ENCODE measurements around the gene CHD1L.
A peak's percentile ranks its signal among the peaks of the same experiment; 100 is the strongest.

Gene CHD1L

DNA sequence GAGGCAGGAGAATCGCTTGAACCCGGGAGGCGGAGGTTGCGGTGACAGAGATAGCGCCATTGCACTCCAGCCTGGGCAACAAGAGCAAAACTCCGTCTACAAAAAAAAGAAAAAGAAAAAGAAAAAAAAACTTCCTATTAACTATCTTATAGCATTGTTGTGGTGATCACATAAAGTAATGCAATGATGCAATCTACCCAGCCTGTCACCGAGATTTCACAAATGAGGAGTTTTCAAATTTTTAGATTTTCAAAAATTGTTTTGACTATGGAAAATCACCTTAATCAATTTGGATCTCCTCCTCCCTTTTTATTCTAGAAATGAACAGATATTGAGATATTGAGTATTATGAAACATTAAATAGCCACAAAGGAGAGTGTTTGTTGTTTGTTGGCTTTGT lies 25.3 kb upstream of the CHD1L start:
- DNase-seq (ENCODE audit: low spot score), result no peak
- H3K9me3 ChIP-seq (replicated peaks in 1 of 2; ENCODE audit: control insufficient read depth in 2 of 2, insufficient read depth in 1 of 2, low read depth in 1 of 2, low read length in 2 of 2), result no peaks in the 10 kb centered on the region

DNA sequence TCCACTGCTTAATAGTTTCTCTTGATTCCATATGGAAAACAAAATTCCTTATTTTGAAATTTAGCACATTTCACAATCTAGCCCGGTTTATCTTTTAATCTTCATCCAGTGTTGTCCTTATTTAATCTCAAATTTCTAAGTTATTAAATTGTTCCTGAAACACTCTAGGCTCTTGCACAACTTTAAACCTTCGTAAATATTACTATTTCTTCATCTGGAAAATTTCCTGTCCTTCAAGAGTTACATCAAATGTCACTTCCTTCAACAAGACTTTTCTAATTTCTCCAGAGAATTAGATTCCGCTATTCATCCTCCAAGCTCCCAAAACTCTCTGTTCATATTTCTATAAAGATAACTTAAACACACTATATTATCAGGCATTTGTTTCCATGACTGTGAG lies 23.9 kb upstream of the CHD1L start:
- H3K4me3 ChIP-seq (ENCODE audit: low read length in 2 of 2), result no peak overlapping the region
- H3K23ac ChIP-seq (ENCODE audit: low read depth, low read length, poor library complexity), result no peak overlapping the region
- no peak overlapping the region for H3K18ac ChIP-seq (ENCODE audit: low read length)
- no peak overlapping the region for H4K91ac ChIP-seq (ENCODE audit: low read depth, low read length, poor library complexity)
- no CpG with 5 or more reads among the region's 3 CpGs for WGBS, 2 donors (ENCODE audit: extremely low coverage in 2 of 2, insufficient read length in 2 of 2, insufficient replicate concordance in 1 of 2)
- H3K27me3 ChIP-seq (ENCODE audit: control insufficient read depth in 3 of 3, insufficient read depth in 3 of 3, low read depth in 1 of 3, low read length in 3 of 3), result no peaks in the 10 kb centered on the region
- no peak overlapping the region for H2BK12ac ChIP-seq (ENCODE audit: low read length)
- H3K4ac ChIP-seq (ENCODE audit: low read length), result no peak overlapping the region
- H2AFZ ChIP-seq (ENCODE audit: low read length), result no peak overlapping the region
- H2AK5ac ChIP-seq (ENCODE audit: low read depth, low read length), result no peak overlapping the region
- H2BK5ac ChIP-seq (ENCODE audit: low read length), result no peak overlapping the region
- H2BK120ac ChIP-seq (ENCODE audit: low read depth, low read length), result no peak overlapping the region
- DNase-seq (ENCODE audit: low spot score), result no peak
- no peak overlapping the region for H3K9ac ChIP-seq (ENCODE audit: low read depth, low read length, poor library complexity)
- H3K4me2 ChIP-seq (ENCODE audit: insufficient read depth, low read length, poor library complexity, severe bottlenecking), result no peak overlapping the region
- no peaks in the 10 kb centered on the region for H3K4me1 ChIP-seq (ENCODE audit: control insufficient read depth in 2 of 2, insufficient read depth in 1 of 2, low read depth in 1 of 2, low read length in 2 of 2)
- no peak overlapping the region for H4K8ac ChIP-seq (ENCODE audit: low read depth, low read length)
- H3K14ac ChIP-seq (ENCODE audit: low read length), result no peak overlapping the region
- H3K36me3 ChIP-seq (replicated peaks in 1 of 2; ENCODE audit: control insufficient read depth in 2 of 2, insufficient read depth in 2 of 2, low read length in 2 of 2), result no peaks in the 10 kb centered on the region
- H3K27ac ChIP-seq (replicated peaks; ENCODE audit: low read length), result no peak overlapping the region
- no peaks in the 10 kb centered on the region for H3K9me3 ChIP-seq (replicated peaks in 1 of 2; ENCODE audit: control insufficient read depth in 2 of 2, insufficient read depth in 1 of 2, low read depth in 1 of 2, low read length in 2 of 2)
- no peaks in the 10 kb centered on the region for H3K79me1 ChIP-seq (ENCODE audit: low read depth, low read length)
- H2BK15ac ChIP-seq (ENCODE audit: low read length), result no peak overlapping the region

More for the DNA sequence above, 25.3 kb upstream of the CHD1L start:
- no peak overlapping the region for H2AFZ ChIP-seq (ENCODE audit: low read length)
- no peak overlapping the region for H2BK12ac ChIP-seq (ENCODE audit: low read length)
- no peak overlapping the region for H3K4me2 ChIP-seq (ENCODE audit: insufficient read depth, low read length, poor library complexity, severe bottlenecking)
- no peak overlapping the region for H4K8ac ChIP-seq (ENCODE audit: low read depth, low read length)
- peaks cover 4% of the 10 kb centered on the region in 2 donors for H3K4me1 ChIP-seq (ENCODE audit: control insufficient read depth in 2 of 2, insufficient read depth in 1 of 2, low read depth in 1 of 2, low read length in 2 of 2)
- H3K79me1 ChIP-seq (ENCODE audit: low read depth, low read length), result no peaks in the 10 kb centered on the region
- H2BK15ac ChIP-seq (ENCODE audit: low read length), result no peak overlapping the region
- H2AK5ac ChIP-seq (ENCODE audit: low read depth, low read length), result no peak overlapping the region
- H2BK5ac ChIP-seq (ENCODE audit: low read length), result no peak overlapping the region
- no peak overlapping the region for H3K23ac ChIP-seq (ENCODE audit: low read depth, low read length, poor library complexity)
- H3K27me3 ChIP-seq (ENCODE audit: control insufficient read depth in 3 of 3, insufficient read depth in 3 of 3, low read depth in 1 of 3, low read length in 3 of 3), result no peaks in the 10 kb centered on the region
- H3K36me3 ChIP-seq (replicated peaks in 1 of 2; ENCODE audit: control insufficient read depth in 2 of 2, insufficient read depth in 2 of 2, low read length in 2 of 2), result no peaks in the 10 kb centered on the region
- no peak overlapping the region for H3K4ac ChIP-seq (ENCODE audit: low read length)
- H4K91ac ChIP-seq (ENCODE audit: low read depth, low read length, poor library complexity), result no peak overlapping the region
- H3K4me3 ChIP-seq (ENCODE audit: low read length in 2 of 2), result no peak overlapping the region
- H3K18ac ChIP-seq (ENCODE audit: low read length), result no peak overlapping the region
- no peak overlapping the region for H3K9ac ChIP-seq (ENCODE audit: low read depth, low read length, poor library complexity)
- no peak overlapping the region for H2BK120ac ChIP-seq (ENCODE audit: low read depth, low read length)
- WGBS, 2 donors (ENCODE audit: extremely low coverage in 2 of 2, insufficient read length in 2 of 2, insufficient replicate concordance in 1 of 2), result no CpG with 5 or more reads among the region's 7 CpGs
- no peak overlapping the region for H3K14ac ChIP-seq (ENCODE audit: low read length)
- no peak overlapping the region for H3K27ac ChIP-seq (replicated peaks; ENCODE audit: low read length)

DNA sequence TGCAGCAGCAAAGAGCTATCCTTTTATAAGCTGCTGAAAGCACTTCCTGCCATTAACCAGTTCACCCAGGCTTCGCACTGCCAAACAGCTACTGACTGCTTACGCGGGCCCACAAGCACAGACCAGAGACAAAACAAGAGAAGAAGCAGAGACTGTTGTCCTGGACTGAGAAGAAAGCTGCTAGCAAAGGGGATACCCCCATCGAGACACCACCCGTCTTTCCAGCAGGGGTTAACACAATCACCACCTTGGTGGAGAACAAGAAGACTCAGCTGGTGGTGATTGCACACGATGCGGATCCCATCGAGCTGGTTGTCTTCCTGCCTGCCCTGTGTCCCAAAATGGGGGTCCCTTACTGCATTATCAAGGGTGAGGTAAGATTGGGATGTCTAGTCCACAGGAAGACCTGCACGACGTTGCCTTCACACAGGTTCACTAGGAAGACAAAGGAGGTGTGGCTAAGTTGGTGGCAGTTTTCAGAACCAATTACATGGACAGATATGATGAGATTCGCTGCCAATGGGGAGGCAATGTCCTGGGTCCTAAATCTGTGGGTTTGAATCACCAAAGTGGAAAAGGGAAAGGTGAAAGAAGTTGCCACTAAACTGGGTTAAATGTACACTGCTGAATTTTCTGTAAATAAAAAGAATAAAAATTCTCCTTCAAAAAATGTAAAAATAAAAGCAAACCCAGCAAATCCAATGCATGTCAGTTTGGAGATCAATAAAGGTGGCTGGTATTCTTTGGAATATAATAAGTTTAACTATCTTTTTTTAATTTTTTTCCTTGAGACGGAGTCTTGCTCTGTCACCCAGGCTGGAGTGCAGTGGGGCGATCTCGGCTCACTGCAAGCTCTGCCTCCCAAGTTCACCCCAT lies 18.5 kb upstream of the CHD1L start:
- H3K14ac ChIP-seq (ENCODE audit: low read length), result no peak overlapping the region

DNA sequence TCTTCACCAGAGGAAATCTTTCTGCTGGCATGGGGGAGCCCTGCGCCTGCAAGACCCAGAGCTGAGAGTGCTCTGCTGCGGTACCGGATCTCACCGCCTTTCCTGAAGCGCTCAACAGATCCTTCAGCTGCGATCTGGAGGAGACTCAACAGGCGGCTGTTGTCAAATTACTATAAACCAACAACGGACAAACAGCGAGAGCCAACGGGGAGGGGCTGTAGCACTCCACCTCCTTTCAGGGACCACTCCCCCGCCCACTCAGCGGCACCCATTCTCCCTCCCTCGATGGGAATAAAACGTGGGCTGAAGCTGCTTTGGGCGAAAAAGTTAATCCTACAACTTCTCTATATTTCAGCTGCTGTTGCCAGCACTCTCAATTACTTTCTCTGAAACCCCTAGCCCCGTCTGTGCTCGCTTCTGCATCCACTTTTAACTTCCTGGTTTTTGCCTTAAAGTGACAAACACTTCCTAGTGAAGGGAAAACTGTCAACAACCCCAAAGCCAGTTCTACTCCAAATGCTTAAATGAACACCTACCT lies 17.2 kb upstream of the CHD1L start, which contains the start of gene FMO5:
Gene FMO5, minus strand, starts transcription at position 147 of the 538 bp plus-strand sequence. CDS start 310 bp downstream, outside the sequence.
- Histone ChIP-seq H2BK120ac (ENCODE audit: low read depth, low read length) (no peak within 1 kb of the TSS), H3K4me2 (ENCODE audit: insufficient read depth, low read length, poor library complexity, severe bottlenecking) (peak within 1 kb of the TSS; percentile 65), H3K79me1 (ENCODE audit: low read depth, low read length) (no peaks in the 10 kb centered on the region), H2BK15ac (ENCODE audit: low read length) (no peak within 1 kb of the TSS), H3K9me3 (replicated peaks in 1 of 2; ENCODE audit: control insufficient read depth in 2 of 2, insufficient read depth in 1 of 2, low read depth in 1 of 2, low read length in 2 of 2) (no peaks in the 10 kb centered on the region), H3K4me3 (ENCODE audit: low read length in 2 of 2) (peak within 1 kb of the TSS; percentile 34 to 60), H3K9ac (ENCODE audit: low read depth, low read length, poor library complexity) (no peak within 1 kb of the TSS), H3K18ac (ENCODE audit: low read length) (peak within 1 kb of the TSS; percentile 70), H3K27ac (replicated peaks; ENCODE audit: low read length) (no peak within 1 kb of the TSS), H2BK12ac (ENCODE audit: low read length) (no peak within 1 kb of the TSS), H3K4ac (ENCODE audit: low read length) (no peak within 1 kb of the TSS), H2AFZ (ENCODE audit: low read length) (peak within 1 kb of the TSS; percentile 71), H3K36me3 (replicated peaks in 1 of 2; ENCODE audit: control insufficient read depth in 2 of 2, insufficient read depth in 2 of 2, low read length in 2 of 2) (no peaks in the 10 kb centered on the region), H3K14ac (ENCODE audit: low read length) (no peak within 1 kb of the TSS), H3K4me1 (ENCODE audit: control insufficient read depth in 2 of 2, insufficient read depth in 1 of 2, low read depth in 1 of 2, low read length in 2 of 2) (peaks cover 0 to 3% of the 10 kb centered on the region in 2 donors), H2BK5ac (ENCODE audit: low read length) (no peak within 1 kb of the TSS), H3K27me3 (ENCODE audit: control insufficient read depth in 3 of 3, insufficient read depth in 3 of 3, low read depth in 1 of 3, low read length in 3 of 3) (peaks cover 0 to 12% (median 3%) of the 10 kb centered on the region in 3 experiments), H4K8ac (ENCODE audit: low read depth, low read length) (no peak within 1 kb of the TSS), H4K91ac (ENCODE audit: low read depth, low read length, poor library complexity) (no peak within 1 kb of the TSS), H2AK5ac (ENCODE audit: low read depth, low read length) (no peak within 1 kb of the TSS), H3K23ac (ENCODE audit: low read depth, low read length, poor library complexity) (no peak within 1 kb of the TSS)
- no peak for DNase-seq (ENCODE audit: low spot score)
- WGBS, 2 donors (ENCODE audit: extremely low coverage in 2 of 2, insufficient read length in 2 of 2, insufficient replicate concordance in 1 of 2), result no CpG with 5 or more reads among the region's 17 CpGs

More for the DNA sequence above, 18.5 kb upstream of the CHD1L start:
- H3K23ac ChIP-seq (ENCODE audit: low read depth, low read length, poor library complexity), result no peak overlapping the region
- H2BK12ac ChIP-seq (ENCODE audit: low read length), result no peak overlapping the region
- no peak overlapping the region for H4K91ac ChIP-seq (ENCODE audit: low read depth, low read length, poor library complexity)
- no peaks in the 10 kb centered on the region for H3K9me3 ChIP-seq (replicated peaks in 1 of 2; ENCODE audit: control insufficient read depth in 2 of 2, insufficient read depth in 1 of 2, low read depth in 1 of 2, low read length in 2 of 2)
- H3K4me3 ChIP-seq (ENCODE audit: low read length in 2 of 2), result no peak overlapping the region
- H2BK120ac ChIP-seq (ENCODE audit: low read depth, low read length), result no peak overlapping the region
- peak overlapping the region; percentile 71 for H2AFZ ChIP-seq (ENCODE audit: low read length)
- H3K18ac ChIP-seq (ENCODE audit: low read length), result no peak overlapping the region
- H3K27me3 ChIP-seq (ENCODE audit: control insufficient read depth in 3 of 3, insufficient read depth in 3 of 3, low read depth in 1 of 3, low read length in 3 of 3), result peaks cover 0 to 12% (median 3%) of the 10 kb centered on the region in 3 experiments
- WGBS, 2 donors (ENCODE audit: extremely low coverage in 2 of 2, insufficient read length in 2 of 2, insufficient replicate concordance in 1 of 2), result no CpG with 5 or more reads among the region's 14 CpGs
- H2BK5ac ChIP-seq (ENCODE audit: low read length), result no peak overlapping the region
- no peak for DNase-seq (ENCODE audit: low spot score)
- H3K36me3 ChIP-seq (replicated peaks in 1 of 2; ENCODE audit: control insufficient read depth in 2 of 2, insufficient read depth in 2 of 2, low read length in 2 of 2), result no peaks in the 10 kb centered on the region
- H3K4ac ChIP-seq (ENCODE audit: low read length), result no peak overlapping the region
- H2AK5ac ChIP-seq (ENCODE audit: low read depth, low read length), result no peak overlapping the region
- no peak overlapping the region for H3K9ac ChIP-seq (ENCODE audit: low read depth, low read length, poor library complexity)
- H3K4me2 ChIP-seq (ENCODE audit: insufficient read depth, low read length, poor library complexity, severe bottlenecking), result no peak overlapping the region
- no peak overlapping the region for H2BK15ac ChIP-seq (ENCODE audit: low read length)
- no peak overlapping the region for H3K27ac ChIP-seq (replicated peaks; ENCODE audit: low read length)
- no peak overlapping the region for H4K8ac ChIP-seq (ENCODE audit: low read depth, low read length)
- peaks cover 0 to 3% of the 10 kb centered on the region in 2 donors for H3K4me1 ChIP-seq (ENCODE audit: control insufficient read depth in 2 of 2, insufficient read depth in 1 of 2, low read depth in 1 of 2, low read length in 2 of 2)
- H3K79me1 ChIP-seq (ENCODE audit: low read depth, low read length), result no peaks in the 10 kb centered on the region
